Lung (tissue), 12 donors: ENCODE results near the gene ARGLU1. TPM values are rescaled to one million over a fixed set of nuclear protein-coding genes. Genes with fewer than 3 reads are reported as not detected.

Source experiments
- ATAC-seq: fragments of 200-7000 bp; cut with Tn5 transposase; one replicate; pipeline ENCODE4 v1.9.1; 2020; ENCODE audit warnings: moderate number of reproducible peaks; ENCODE audit not compliant: insufficient read depth, low FRiP score
- DNase-seq, 3 donors: peaks; one replicate each; pipeline ENCODE4 v3.0.0-alpha.2; 2013 to 2017
- H3K27ac ChIP-seq, 2 donors: one replicate each; pipeline ENCODE4 v1.5.1; 2013; ENCODE audit warnings: mild to moderate bottlenecking in 2 of 2, moderate library complexity in 2 of 2, control low read depth in 1 of 2, inconsistent platforms in 1 of 2, low read depth in 1 of 2, low read length in 1 of 2
- H3K27me3 ChIP-seq, 3 donors: one replicate each; pipeline ENCODE4 v1.5.1; 2013; ENCODE audit warnings: low read length in 2 of 3; ENCODE audit not compliant: control insufficient read depth in 3 of 3, insufficient read depth in 3 of 3
- H3K36me3 ChIP-seq, 4 donors: one replicate each; pipeline ENCODE4 v1.5.1; 2013; ENCODE audit warnings: low read length in 4 of 4, mild to moderate bottlenecking in 1 of 4, moderate library complexity in 1 of 4; ENCODE audit not compliant: control insufficient read depth in 4 of 4, insufficient read depth in 4 of 4
- H3K4me1 ChIP-seq, 5 donors: one replicate each; pipeline ENCODE4 v1.5.1; 2013; ENCODE audit warnings: low read length in 5 of 5, mild to moderate bottlenecking in 2 of 5, moderate library complexity in 1 of 5; ENCODE audit not compliant: control insufficient read depth in 5 of 5, insufficient read depth in 5 of 5
- H3K4me3 ChIP-seq: one replicate; pipeline ENCODE4 v1.5.1; 2013; ENCODE audit warnings: mild to moderate bottlenecking, control low read depth, moderate library complexity
- H3K9ac ChIP-seq, 2 donors: one replicate each; pipeline ENCODE4 v1.5.1; 2013; ENCODE audit warnings: low read length in 2 of 2, control low read depth in 1 of 2; ENCODE audit not compliant: insufficient read depth in 1 of 2
- H3K9me3 ChIP-seq, 4 donors: one replicate each; pipeline ENCODE4 v1.5.1; 2013; ENCODE audit warnings: low read length in 3 of 4, mild to moderate bottlenecking in 1 of 4, moderate library complexity in 1 of 4; ENCODE audit not compliant: control insufficient read depth in 4 of 4, insufficient read depth in 3 of 4
- CTCF ChIP-seq: IDR thresholded peaks from 2 replicates; pipeline ENCODE4 v1.5.1; 2012; ENCODE audit warnings: mild to moderate bottlenecking; ENCODE audit errors: control extremely low read depth, extremely low read depth
- WGBS, 2 donors: extraction: QIAGEN DNeasy Blood & Tissue Kit; methylation state at CpG; one replicate each; pipeline ENCODE4 v1.1.7; 2013; 5-methylcytosine and 5-hydroxymethylcytosine counted together
- polyA plus RNA-seq, 2 donors: library from polyadenylated mRNA; stranded (reverse); fragments of 200-250 nt; gene quantifications; one replicate each; pipeline ENCODE4 v1.2.1, GENCODE V29; 2013
- total RNA-seq, 2 donors: library from RNA; depleted of rRNA in 1 of 2; stranded (reverse); fragments of >200 nt in 1 of 2; gene quantifications; one replicate each; pipeline ENCODE4 v1.2.1, GENCODE V29; 2014 to 2021
- donor health status: control.
- donor health status: control.
- donor health status: Bipolar disorder and iron deficiency.
- donor health status: healthy.
- donor health status: DM: yes; HTN: yes; CAD: no.

Gene ARGLU1
- total and polyA plus RNA-seq, 4 donors = 58.8 to 256 (median 91.5) TPM

GRCh38 chr13:106530980-106531481 is 36.9 kb downstream of the ARGLU1 start:
- H3K27ac ChIP-seq = peak overlapping the region in 1 of 2 donors; percentile 86
- peak overlapping the region in 1 of 2 donors; percentile 36 for H3K9ac ChIP-seq
- H3K4me1 ChIP-seq = peaks cover 0 to 29% (median 10%) of the 10 kb centered on the region in 5 donors
- WGBS, 2 donors = 56 to 84% methylated on average over 8 of the region's 8 CpGs
- H3K27me3 ChIP-seq = no peaks in the 10 kb centered on the region
- peaks cover 0 to 3% (median 0%) of the 10 kb centered on the region in 4 donors for H3K36me3 ChIP-seq
- no peaks in the 10 kb centered on the region for H3K9me3 ChIP-seq
- H3K4me3 ChIP-seq = peak overlapping the region; percentile 33
- TF ChIP-seq CTCF = no peak
- DNase-seq (no peak), ATAC-seq (no peak)

GRCh38 chr13:106530171-106530851 is 37.6 kb downstream of the ARGLU1 start:
- peaks cover 0 to 3% (median 0%) of the 10 kb centered on the region in 4 donors for H3K36me3 ChIP-seq
- no peak for TF ChIP-seq CTCF
- peak overlapping the region in 1 of 2 donors; percentile 86 for H3K27ac ChIP-seq
- no peak overlapping the region for H3K4me3 ChIP-seq
- ATAC-seq (no peak), DNase-seq (peak in 2 of 3 donors; percentile 47 to 70)
- WGBS, 2 donors = 48 to 73% methylated on average over 11 of the region's 11 CpGs
- H3K27me3 ChIP-seq = no peaks in the 10 kb centered on the region
- H3K9ac ChIP-seq = peak overlapping the region; percentile 18 to 66
- H3K9me3 ChIP-seq = no peaks in the 10 kb centered on the region
- H3K4me1 ChIP-seq = peaks cover 0 to 26% (median 10%) of the 10 kb centered on the region in 5 donors

- ATAC-seq = no peak
These were observed 38.3 kb downstream of the ARGLU1 start for GRCh38 chr13:106529415-106530170.

More at GRCh38 chr13:106529415-106530170, 38.3 kb downstream of the ARGLU1 start:
- peaks cover 0 to 26% (median 10%) of the 10 kb centered on the region in 5 donors for H3K4me1 ChIP-seq
- DNase-seq = no peak
- H3K4me3 ChIP-seq = no peak overlapping the region
- no peaks in the 10 kb centered on the region for H3K27me3 ChIP-seq
- H3K36me3 ChIP-seq = peaks cover 0 to 3% (median 0%) of the 10 kb centered on the region in 4 donors
- 66 to 80% methylated on average over 8 of the region's 8 CpGs for WGBS, 2 donors
- peak overlapping the region in 1 of 2 donors; percentile 39 for H3K27ac ChIP-seq
- no peak for TF ChIP-seq CTCF
- no peaks in the 10 kb centered on the region for H3K9me3 ChIP-seq
- H3K9ac ChIP-seq = peak overlapping the region; percentile 18 to 66
